GM23338 (cell line): ENCODE measurements around the gene ILDR2. TPM values are rescaled to one million over a fixed set of nuclear protein-coding genes. Genes with fewer than 3 reads are reported as not detected.

Experiments used
- ATAC-seq: fragments of 200-7000 bp; cut with Tn5 transposase; 3 replicates; pipeline ENCODE4 v1.9.1; 2020
- DNase-seq: peaks from one replicate; pipeline ENCODE4 v3.0.0-alpha.2; 2015; ENCODE audit warnings: low spot score
- H2AFZ ChIP-seq: fragments of 200-600 bp; sonication (generic); 2 replicates; pipeline ENCODE4 v1.8.0; 2016; ENCODE audit warnings: antibody characterized with exemption, mild to moderate bottlenecking, moderate library complexity
- H3F3A ChIP-seq: fragments of 200-600 bp; sonication (generic); replicated peaks from 2 replicates; pipeline ENCODE4 v1.8.0; 2017; ENCODE audit warnings: antibody characterized with exemption, mixed run types, low read depth
- H3K27ac ChIP-seq: fragments of 200-600 bp; sonication (generic); 2 replicates; pipeline ENCODE4 v1.6.1; 2016; ENCODE audit warnings: low read depth
- H3K27me3 ChIP-seq: fragments of 200-600 bp; sonication (generic); 2 replicates; pipeline ENCODE4 v1.8.0; 2016; ENCODE audit warnings: mild to moderate bottlenecking, mixed run types, moderate library complexity; ENCODE audit not compliant: insufficient read depth
- H3K36me3 ChIP-seq: fragments of 200-600 bp; sonication (generic); 2 replicates; pipeline ENCODE4 v1.8.0; 2016; ENCODE audit warnings: mild to moderate bottlenecking; ENCODE audit not compliant: insufficient read depth
- H3K4me1 ChIP-seq: fragments of 200-600 bp; sonication (generic); 2 replicates; pipeline ENCODE4 v1.8.0; 2016; ENCODE audit warnings: mild to moderate bottlenecking, moderate library complexity; ENCODE audit not compliant: insufficient read depth
- H3K4me2 ChIP-seq: fragments of 200-600 bp; sonication (generic); 2 replicates; pipeline ENCODE4 v1.7.1; 2017; ENCODE audit warnings: mixed run types
- H3K4me3 ChIP-seq: fragments of 200-600 bp; sonication (generic); 2 replicates; pipeline ENCODE4 v1.6.1; 2016; ENCODE audit warnings: mixed run types
- H3K79me2 ChIP-seq: fragments of 200-600 bp; sonication (generic); replicated peaks from 2 replicates; pipeline ENCODE4 v1.8.0; 2017; ENCODE audit warnings: mild to moderate bottlenecking; ENCODE audit not compliant: insufficient read depth
- H3K9me2 ChIP-seq: fragments of 200-600 bp; sonication (generic); 2 replicates; pipeline ENCODE4 v1.8.0; 2017; ENCODE audit not compliant: insufficient read depth
- H4K20me1 ChIP-seq: fragments of 200-600 bp; sonication (generic); replicated peaks from 2 replicates; pipeline ENCODE4 v1.8.0; 2017; ENCODE audit warnings: mild to moderate bottlenecking; ENCODE audit not compliant: insufficient read depth
- H3K27ac Mint-ChIP-seq: 2 replicates; pipeline ENCODE4 v1.8.0; 2020; ENCODE audit warnings: inconsistent platforms, mild to moderate bottlenecking, moderate library complexity, mixed read lengths
- H3K27me3 Mint-ChIP-seq: 3 replicates; pipeline ENCODE4 v1.8.0; 2022; ENCODE audit warnings: low read depth, mild to moderate bottlenecking, moderate library complexity, mixed read lengths, inconsistent platforms; ENCODE audit not compliant: insufficient read depth, poor library complexity
- H3K36me3 Mint-ChIP-seq: 3 replicates; pipeline ENCODE4 v1.8.0; 2021; ENCODE audit warnings: low read depth, mild to moderate bottlenecking, inconsistent platforms, moderate library complexity, mixed read lengths
- H3K4me1 Mint-ChIP-seq: 3 replicates; pipeline ENCODE4 v1.8.0; 2020; ENCODE audit warnings: mild to moderate bottlenecking, inconsistent platforms, mixed read lengths
- H3K4me3 Mint-ChIP-seq: 3 replicates; pipeline ENCODE4 v1.8.0; 2021; ENCODE audit warnings: moderate library complexity, mild to moderate bottlenecking, inconsistent platforms, mixed read lengths
- H3K9me3 Mint-ChIP-seq: 3 replicates; pipeline ENCODE4 v1.8.0; 2020; ENCODE audit warnings: moderate library complexity, mild to moderate bottlenecking, inconsistent platforms, mixed read lengths
- CREB1 ChIP-seq: fragments of 250-450 bp; sonication (Bioruptor Pico); IDR thresholded peaks from 2 replicates; pipeline ENCODE4 v1.5.0; 2020; ENCODE audit warnings: low read depth, mild to moderate bottlenecking, moderate library complexity
- CTCF ChIP-seq, 2 experiments: fragments of 200-600 bp in 1 of 2; sonication (generic) in 1 of 2; conservative IDR thresholded peaks; 2 replicates each; pipeline versions ENCODE4 v1.5.1 to v1.6.1; 2016 to 2017; ENCODE audit warnings: antibody characterized with exemption in 2 of 2, low read depth in 2 of 2, mild to moderate bottlenecking in 2 of 2, moderate library complexity in 1 of 2
- ETS1 ChIP-seq: IDR thresholded peaks from 2 replicates; pipeline ENCODE4 v1.6.1; 2016; ENCODE audit warnings: antibody characterized with exemption
- EZH2 ChIP-seq: fragments of 200-600 bp; sonication (generic); IDR thresholded peaks from one replicate; pipeline ENCODE4 v1.8.0; 2017; ENCODE audit warnings: antibody characterized with exemption, mild to moderate bottlenecking, low read depth; ENCODE audit not compliant: unreplicated experiment
- EZH2phosphoT487 ChIP-seq: fragments of 200-600 bp; sonication (generic); IDR thresholded peaks from one replicate; pipeline ENCODE4 v1.8.1; 2018; ENCODE audit warnings: antibody characterized with exemption; ENCODE audit not compliant: unreplicated experiment
- JUNB ChIP-seq: IDR thresholded peaks from one replicate; pipeline ENCODE4 v1.6.1; 2016; ENCODE audit warnings: antibody characterized with exemption; ENCODE audit not compliant: unreplicated experiment
- NANOG ChIP-seq: IDR thresholded peaks from 2 replicates; pipeline ENCODE4 v1.6.1; 2016; ENCODE audit warnings: antibody characterized with exemption, borderline replicate concordance
- POLR2AphosphoS5 ChIP-seq: IDR thresholded peaks from 2 replicates; pipeline ENCODE4 v1.6.1; 2016; ENCODE audit warnings: antibody characterized with exemption, low read depth
- REST ChIP-seq: IDR thresholded peaks from one replicate; pipeline ENCODE4 v1.6.1; 2018; ENCODE audit warnings: antibody characterized with exemption; ENCODE audit not compliant: unreplicated experiment
- STAT1 ChIP-seq: IDR thresholded peaks from one replicate; pipeline ENCODE4 v1.6.1; 2016; ENCODE audit warnings: antibody characterized with exemption; ENCODE audit not compliant: unreplicated experiment
- ZNF114 ChIP-seq: fragments of 250-450 bp; sonication (Bioruptor Pico); IDR thresholded peaks from 2 replicates; pipeline ENCODE4 v1.5.0; 2020; ENCODE audit warnings: mild to moderate bottlenecking, moderate library complexity
- ZNF331 ChIP-seq: fragments of 250-450 bp; sonication (Bioruptor Pico); IDR thresholded peaks from 2 replicates; pipeline ENCODE4 v1.5.0; 2020; ENCODE audit warnings: low read depth, mild to moderate bottlenecking, moderate library complexity
- polyA plus RNA-seq: library from polyadenylated mRNA; unstranded; fragments of >200 nt; fragmentation: Nextera tagmentation; extraction: Ambion mirVana; gene quantifications from 2 replicates; pipeline ENCODE4 v1.2.1, GENCODE V29; 2016
- total RNA-seq: library from RNA; depleted of rRNA; stranded (reverse); fragments of >200 nt; shearing (Covaris generic); gene quantifications from 2 replicates; pipeline ENCODE4 v1.2.3, GENCODE V29; 2014

The ILDR2 gene
- total and polyA plus RNA-seq, 2 experiments from 2014 or later = 0.27 to 2.4 TPM

GRCh38 chr1:166900987-166901386 lies 74.4 kb downstream of the ILDR2 start:
- Histone ChIP-seq H2AFZ (peak overlapping the region; percentile 21; the same call in 1 of the 2 replicates), H3K4me1 (peaks cover 5% of the 10 kb centered on the region; the same call in 1 of the 2 replicates), H3K36me3 (no peaks in the 10 kb centered on the region), H3F3A (no peaks in the 10 kb centered on the region), H3K27me3 (no peaks in the 10 kb centered on the region), H3K4me2 (no peak overlapping the region), H3K4me3 (no peak overlapping the region), H4K20me1 (no peaks in the 10 kb centered on the region), H3K9me2 (no peaks in the 10 kb centered on the region), H3K79me2 (no peaks in the 10 kb centered on the region), H3K27ac (no peak overlapping the region)
- peaks cover 23% of the 10 kb centered on the region for H3K9me3 Mint-ChIP-seq
- DNase-seq (peak; percentile 17), ATAC-seq (no peak)
- H3K27ac Mint-ChIP-seq = no peak overlapping the region
- peaks cover 13% of the 10 kb centered on the region for H3K36me3 Mint-ChIP-seq
- no peak for TF ChIP-seq ETS1
- no peak for TF ChIP-seq JUNB
- no peak for TF ChIP-seq ZNF331 (CRISPR knock-in tag)
- TF ChIP-seq EZH2phosphoT487 = no peak
- TF ChIP-seq CREB1 (CRISPR knock-in tag) = no peak
- no peak for TF ChIP-seq EZH2
- H3K4me3 Mint-ChIP-seq = no peak overlapping the region
- H3K4me1 Mint-ChIP-seq = no peaks in the 10 kb centered on the region
- peaks cover 11% of the 10 kb centered on the region for H3K27me3 Mint-ChIP-seq

GRCh38 chr1:166899769-166900168 lies 75.6 kb downstream of the ILDR2 start:
- Histone ChIP-seq H3K79me2 (no peaks in the 10 kb centered on the region), H3K27me3 (no peaks in the 10 kb centered on the region), H3K4me1 (peaks cover 5% of the 10 kb centered on the region; the same call in 1 of the 2 replicates), H3K27ac (no peak overlapping the region), H3K4me3 (no peak overlapping the region), H2AFZ (no peak overlapping the region), H3K9me2 (no peaks in the 10 kb centered on the region), H4K20me1 (no peaks in the 10 kb centered on the region), H3F3A (no peaks in the 10 kb centered on the region), H3K36me3 (no peaks in the 10 kb centered on the region), H3K4me2 (no peak overlapping the region)
- peaks cover 11% of the 10 kb centered on the region for H3K27me3 Mint-ChIP-seq
- H3K27ac Mint-ChIP-seq = no peak overlapping the region
- peaks cover 24% of the 10 kb centered on the region for H3K9me3 Mint-ChIP-seq
- H3K4me1 Mint-ChIP-seq = no peaks in the 10 kb centered on the region
- H3K4me3 Mint-ChIP-seq = no peak overlapping the region
- ATAC-seq = no peak
- H3K36me3 Mint-ChIP-seq = peaks cover 13% of the 10 kb centered on the region
- DNase-seq = no peak
- no peak for TF ChIP-seq STAT1
- TF ChIP-seq REST = no peak
- TF ChIP-seq POLR2AphosphoS5 = no peak
- no peak for TF ChIP-seq ZNF114
- no peak for TF ChIP-seq CREB1 (CRISPR knock-in tag)
- no peak for TF ChIP-seq EZH2phosphoT487
- TF ChIP-seq CTCF (conservative IDR thresholded peaks at IDR 0.05; ENCODE audit: low read depth in 2 of 2) = no peak
- no peak for TF ChIP-seq NANOG
- no peak for TF ChIP-seq EZH2
